NCI-H1436 (cell line): ENCODE measurements around the gene PLEKHF1.
"Not testable (repeated sequence)": the region's sequence is repeated elsewhere in the genome, so short reads cannot be mapped to it uniquely, and the experiment has no call there.

Experiments
- DNase-seq: peaks from one replicate; lab custom pipeline; 2025; lab: John Stamatoyannopoulos, UW

Gene PLEKHF1, protein sequence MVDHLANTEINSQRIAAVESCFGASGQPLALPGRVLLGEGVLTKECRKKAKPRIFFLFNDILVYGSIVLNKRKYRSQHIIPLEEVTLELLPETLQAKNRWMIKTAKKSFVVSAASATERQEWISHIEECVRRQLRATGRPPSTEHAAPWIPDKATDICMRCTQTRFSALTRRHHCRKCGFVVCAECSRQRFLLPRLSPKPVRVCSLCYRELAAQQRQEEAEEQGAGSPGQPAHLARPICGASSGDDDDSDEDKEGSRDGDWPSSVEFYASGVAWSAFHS

DNA sequence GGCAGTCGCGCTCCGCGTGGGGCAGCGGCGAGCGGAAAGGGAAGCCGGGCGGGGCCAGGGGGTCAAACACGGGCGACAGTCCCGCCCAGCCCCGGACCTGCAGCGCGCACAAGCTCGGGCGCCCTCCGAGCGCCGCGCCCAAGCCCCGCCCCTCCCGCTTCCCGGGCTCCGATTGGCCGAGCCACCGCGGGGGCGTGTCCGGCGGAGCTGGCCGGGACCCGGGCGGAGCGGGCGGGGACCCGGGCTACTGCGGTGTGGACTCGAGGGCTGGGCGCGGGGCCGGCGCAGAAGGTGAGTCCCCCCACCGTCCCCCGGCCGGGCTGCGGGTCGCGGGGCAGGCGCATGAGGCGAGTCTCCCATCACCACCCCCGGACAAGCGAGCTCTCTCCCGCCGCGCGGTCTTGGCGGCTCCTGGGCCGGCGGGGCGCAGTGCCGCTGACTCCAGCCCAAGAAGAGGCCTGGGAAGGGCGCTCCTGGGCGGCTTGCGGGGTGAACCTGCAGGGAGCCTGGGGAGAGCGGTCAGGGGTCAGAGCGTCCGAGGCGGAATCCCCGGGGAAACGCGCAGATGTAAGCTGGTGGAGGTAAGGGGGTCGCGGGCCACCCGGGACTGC lies at the start of gene PLEKHF1:
Gene PLEKHF1 (plus strand): TSS at position 247 of the 611 bp plus-strand sequence. CDS start 8,379 bp downstream, outside the sequence.
- peak; percentile 33 for DNase-seq

DNA sequence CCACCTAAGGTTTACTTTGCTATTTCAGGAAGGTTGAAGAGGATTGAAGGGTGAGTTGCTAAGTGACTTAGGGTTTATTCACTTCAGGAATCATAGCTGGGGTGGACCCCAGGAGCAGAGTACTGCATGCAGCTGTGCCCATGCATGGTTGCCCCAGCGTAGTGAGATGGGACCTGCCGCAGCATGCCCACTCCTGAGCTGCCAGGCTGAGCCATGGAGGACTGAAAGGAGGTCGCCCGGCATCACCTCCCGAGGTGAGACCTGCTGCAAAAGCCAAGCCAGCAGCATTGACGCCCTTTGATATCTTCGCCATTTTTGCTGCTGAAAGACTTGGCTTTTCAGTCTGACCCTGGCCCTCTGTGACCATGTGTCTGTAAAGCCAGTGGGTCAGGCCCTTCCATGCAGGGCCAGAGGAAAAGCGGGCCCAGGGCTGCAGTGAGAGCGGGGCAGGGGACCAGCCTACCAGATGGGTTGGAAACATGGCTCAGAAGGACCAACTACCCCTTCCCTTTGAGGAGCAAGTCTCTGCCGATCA lies 49.3 kb upstream of the PLEKHF1 start:
- DNase-seq: no peak

DNA sequence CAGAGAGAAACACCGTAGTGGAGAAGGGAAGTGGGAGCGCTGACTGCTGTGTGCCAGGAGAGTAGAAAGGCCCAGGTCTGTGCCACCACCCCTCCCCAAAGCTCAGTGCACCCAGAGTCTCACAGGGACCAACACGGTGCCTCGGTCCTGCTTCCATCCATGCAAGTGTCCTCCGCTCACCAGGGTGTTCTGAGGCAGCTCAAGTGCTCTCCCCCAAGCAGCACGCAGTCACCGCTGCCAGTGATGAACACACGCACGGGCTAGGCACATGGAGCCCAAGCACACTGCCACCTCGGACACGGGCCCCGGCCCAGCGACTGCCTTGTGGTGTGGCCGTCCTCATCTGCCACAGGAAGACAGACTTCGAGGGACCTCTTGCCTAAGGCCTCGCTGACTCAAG lies 48.7 kb upstream of the PLEKHF1 start:
- no peak for DNase-seq

DNA sequence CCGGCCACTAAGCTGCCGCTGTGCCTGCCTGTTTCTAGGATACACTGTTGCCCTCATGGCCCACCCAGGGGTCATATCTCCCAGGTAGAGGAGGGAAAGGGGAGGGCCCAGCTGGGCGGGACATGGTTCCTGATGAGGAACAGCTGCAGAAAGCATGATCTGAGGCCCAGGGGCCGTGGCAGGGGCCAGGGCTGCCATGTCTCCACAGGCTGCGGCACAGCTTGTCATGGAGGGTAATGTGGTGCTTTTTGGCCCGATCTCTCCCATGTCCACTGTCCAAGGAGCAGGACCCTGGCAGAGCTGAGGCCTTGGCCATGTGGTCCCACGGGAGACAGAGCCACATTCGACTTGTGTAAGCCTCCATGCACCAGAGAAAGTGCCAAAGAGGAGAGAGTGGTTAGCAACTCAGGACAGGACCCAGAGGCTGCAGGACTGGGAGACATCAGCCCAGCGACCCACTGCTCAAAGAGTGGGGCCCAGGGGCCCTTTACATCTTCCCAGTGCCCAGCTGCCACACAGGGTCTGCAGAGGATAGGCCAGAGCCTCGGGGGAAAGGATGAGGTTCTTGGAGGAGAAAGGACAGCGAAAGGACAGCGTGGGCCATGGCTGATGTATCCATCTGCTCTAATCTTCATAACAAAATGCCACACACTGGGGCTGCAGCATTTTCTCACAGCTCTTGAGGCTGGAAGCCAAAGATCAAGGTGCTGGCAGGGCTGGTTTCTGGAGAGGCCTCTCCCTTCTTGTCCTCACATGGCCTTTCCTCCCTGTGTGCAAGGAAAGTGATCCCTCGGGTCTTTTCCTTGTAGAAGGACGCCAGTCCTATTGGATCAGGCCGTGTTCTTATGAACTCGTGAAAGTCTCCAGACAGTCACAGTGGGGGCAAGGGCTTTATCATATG lies 47.6 kb upstream of the PLEKHF1 start:
- no peak for DNase-seq

DNA sequence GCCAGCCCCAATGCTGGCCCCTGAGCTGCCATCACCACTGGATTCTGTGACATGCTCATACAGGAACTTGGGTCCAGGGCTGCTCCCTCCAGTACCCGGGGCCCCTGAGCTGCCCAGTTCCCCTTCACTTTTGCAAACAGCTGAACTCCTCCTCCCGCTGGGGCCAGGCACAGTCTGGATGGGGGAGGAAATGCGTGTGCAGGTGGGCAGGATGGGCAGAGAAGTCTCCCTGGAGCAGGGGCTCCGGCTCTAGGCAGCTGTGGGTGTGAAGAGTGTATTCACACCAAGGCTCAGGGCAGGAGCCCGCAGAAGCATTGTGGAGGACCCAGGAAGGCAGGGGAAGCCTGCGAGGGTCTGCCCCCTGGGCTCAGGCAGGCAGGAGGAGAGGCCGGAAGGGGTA lies 46.8 kb upstream of the PLEKHF1 start:
- no peak for DNase-seq

DNA sequence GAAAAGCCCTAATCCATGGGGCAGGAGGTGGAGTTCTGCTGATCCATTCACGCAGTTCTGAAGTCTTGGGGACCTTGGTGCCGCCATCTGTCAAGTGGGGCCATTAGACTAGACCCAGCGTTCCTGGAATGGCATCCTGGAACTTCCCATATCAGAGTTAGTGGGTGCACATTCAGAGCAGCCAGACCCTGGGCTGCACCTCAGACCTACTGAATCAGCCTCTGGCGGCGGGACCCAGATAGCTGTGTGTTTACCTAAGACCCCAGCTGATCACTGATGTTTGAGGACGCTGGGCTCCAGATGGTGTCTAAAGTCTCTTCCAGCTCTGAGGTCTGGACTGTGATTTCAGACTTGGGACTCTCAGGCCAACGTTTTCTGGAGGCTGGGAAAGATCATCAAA lies 46.4 kb upstream of the PLEKHF1 start:
- DNase-seq: no peak

DNA sequence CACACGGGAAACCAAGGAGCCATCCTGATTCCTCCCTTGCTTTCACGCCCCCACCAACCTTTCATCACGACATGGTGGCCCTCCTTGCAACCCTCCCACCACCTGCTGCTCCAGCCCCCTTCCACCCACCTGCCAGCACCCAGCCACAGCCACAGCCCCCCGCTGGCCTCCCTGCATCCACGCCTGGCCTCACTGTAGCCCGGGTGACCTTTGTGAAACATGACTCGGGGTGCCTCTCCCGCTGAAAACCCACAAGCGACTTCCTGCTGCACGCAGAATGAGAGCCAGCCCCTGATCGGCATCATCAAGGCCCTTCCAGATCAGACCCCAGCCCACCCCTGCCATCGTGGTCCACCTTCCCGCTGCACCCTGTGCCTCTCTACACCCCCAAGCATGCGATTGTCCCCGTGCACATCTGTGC lies 44.3 kb upstream of the PLEKHF1 start:
- no peak for DNase-seq

DNA sequence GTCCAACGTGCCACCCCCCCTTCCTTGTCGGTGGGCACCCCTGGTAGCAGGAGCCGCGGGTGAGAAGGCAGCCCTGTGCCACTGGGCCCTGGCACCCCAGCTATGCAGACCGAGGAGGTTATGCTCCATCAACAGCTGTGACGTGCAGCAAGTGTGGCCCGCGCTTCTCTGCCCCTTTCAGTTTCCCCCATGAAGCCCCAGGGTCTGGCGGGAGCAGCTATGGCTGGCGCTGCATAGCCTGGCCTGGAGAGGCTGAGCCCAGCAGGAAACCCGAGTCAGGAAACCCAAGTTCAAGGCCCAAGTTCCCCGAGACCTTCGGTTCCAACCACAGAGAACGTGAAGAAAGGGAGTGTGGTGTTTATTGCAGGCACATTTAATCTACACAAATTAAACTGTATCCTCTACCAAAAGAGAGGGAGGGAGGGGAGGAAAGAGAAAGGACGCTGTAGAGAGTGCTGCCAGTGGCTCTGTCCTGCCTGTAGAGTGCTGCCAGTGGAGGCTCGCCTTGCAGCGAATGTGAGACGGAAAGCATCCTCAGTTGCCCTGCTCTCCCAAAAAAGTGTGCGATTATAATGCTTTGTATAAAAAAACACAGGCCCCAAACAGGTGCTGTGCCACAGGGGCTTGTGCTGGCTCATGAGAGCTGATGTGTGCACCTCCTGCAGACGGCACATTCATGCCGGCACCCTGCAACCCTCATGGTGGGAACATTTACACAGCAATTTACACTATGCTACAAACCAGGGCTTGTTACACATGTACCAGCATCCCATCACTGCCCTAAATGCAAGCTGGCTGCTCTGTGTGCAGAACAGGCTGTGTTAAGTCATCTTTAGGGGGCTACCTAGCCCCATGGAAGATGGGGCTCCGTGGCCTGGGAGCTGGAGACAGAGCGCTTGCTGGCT lies 42.8 kb upstream of the PLEKHF1 start:
- no peak for DNase-seq

DNA sequence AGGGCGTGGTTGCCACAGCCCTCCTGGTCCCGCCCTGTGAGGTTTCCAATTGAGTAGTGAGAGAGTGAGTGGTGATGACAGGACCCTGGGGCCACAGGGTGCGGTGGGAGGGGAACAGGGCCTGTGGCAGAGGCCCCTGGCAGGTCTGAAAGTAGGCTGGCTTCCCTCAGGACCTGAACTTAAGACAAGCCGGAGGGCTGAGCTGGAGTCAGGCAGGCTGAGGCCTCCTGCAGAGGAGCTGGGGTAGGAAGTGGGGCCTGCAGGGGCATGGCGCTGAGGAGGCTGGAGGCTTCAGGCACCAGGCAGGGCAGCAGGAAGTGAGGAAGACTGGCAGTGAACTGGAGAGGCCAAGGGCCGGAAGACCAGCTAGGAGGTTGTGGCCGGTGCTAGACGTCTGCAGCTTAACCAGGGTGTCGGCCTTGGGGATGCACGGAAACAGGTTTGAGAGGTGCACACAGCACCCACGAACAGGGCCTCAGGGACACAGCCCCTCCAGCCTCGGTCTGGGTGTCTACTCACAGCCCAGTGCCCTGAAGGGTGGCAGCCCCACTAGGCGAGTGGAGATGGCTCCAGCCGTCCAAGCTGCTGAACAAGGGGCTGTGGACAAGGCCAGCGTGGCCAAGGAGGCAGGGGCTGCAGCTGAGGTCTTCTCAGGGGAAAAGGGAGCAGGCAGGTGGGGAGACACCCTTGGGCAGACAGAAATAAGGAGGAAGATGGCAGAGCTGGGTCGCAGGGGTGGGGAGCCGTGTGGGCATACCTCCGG lies 41.4 kb upstream of the PLEKHF1 start:
- no peak for DNase-seq

DNA sequence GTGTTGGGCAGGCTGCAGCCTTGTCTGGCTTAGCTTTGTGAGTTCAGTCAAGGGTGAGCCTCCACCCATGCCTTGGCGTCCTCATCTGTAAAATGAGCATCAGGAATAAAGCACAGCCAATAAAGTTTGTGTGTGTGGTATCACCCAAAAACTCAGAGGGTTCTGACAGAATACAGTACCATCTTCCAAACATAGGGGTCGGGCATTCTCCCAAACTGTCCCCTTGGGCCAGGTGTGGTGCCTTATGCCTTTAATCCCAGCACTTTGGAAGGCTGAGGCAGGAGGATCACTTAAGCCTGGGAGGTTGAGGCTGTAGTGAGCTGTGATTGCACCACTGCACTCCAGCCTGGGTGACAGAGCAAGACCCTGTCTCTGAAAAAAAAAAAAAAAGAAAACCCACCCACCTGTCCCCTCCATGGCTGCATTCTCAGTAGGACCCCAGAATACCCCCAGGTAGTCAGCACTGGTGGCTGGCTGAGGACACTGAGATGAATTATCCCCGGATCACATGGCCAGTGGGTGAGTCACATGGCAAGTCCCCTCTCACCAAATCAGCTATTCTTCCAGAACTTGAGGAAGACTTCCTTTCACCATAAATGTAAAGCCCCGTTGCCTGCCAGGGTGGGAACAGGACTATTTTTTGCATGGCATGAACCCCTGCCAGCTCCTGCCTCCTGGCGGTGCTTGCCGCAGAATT lies 40.6 kb upstream of the PLEKHF1 start:
- DNase-seq: no peak

DNA sequence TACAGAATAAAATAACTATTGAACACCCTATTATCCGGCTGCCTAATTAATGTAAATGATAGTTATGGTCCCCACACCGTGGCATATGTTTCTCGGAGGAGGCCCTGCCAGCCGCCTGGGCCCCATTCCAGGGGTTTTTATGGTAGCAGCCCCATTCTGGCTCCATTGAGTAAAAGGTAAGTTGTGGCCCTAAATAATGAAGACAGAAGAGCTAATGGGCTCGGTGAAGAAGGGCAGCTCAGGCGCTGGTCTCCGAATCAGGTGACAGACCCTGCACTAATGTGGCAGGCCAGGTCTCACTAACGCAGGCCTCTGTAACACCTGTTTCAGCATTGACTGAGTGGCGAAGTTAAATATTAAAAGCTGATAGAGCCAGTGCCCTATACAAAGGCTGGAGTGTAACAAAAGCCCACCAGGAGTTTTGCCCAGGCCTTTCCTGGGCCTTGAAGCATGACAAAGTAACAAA lies 40.0 kb upstream of the PLEKHF1 start:
- no peak for DNase-seq

DNA sequence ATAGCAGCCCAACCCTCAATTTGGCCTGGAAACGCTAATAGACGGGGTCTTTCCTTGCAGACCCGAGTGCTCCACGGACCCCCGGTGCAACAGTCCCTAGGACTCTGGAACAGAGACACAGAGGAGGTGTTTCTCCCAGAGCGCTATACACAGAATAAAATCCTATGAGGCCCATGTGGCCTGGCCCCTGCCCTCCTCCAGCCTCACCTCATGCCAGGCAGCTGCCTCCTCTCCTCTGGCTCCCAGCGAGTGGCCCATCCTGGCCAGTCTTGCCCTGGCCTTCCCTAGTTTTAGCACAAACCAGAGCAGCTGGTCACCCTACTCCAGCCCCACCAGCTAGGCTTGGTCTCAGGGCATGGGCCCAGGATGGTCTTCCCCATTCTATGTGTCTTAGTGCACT lies 38.9 kb upstream of the PLEKHF1 start:
- no peak for DNase-seq

DNA sequence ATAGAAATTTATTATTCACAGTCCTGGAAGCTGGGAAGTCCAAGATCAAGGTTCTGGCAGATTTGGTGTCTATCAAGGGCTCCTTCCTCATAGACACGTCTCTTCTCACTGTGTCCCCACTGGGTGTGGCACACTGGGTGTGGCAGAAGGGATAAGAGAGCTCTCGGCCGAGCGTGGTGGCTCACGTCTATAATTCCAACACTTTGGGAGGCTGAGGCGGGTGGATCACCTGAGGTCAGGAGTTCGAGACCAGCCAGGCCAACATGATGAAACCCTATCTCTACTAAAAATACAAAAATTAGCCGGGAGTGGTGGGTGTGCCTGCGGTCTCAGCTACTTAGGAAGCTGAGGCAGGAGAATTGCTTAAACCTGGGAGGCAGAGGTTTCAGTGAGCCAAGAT lies 38.4 kb upstream of the PLEKHF1 start:
- DNase-seq: not testable (repeated sequence)

DNA sequence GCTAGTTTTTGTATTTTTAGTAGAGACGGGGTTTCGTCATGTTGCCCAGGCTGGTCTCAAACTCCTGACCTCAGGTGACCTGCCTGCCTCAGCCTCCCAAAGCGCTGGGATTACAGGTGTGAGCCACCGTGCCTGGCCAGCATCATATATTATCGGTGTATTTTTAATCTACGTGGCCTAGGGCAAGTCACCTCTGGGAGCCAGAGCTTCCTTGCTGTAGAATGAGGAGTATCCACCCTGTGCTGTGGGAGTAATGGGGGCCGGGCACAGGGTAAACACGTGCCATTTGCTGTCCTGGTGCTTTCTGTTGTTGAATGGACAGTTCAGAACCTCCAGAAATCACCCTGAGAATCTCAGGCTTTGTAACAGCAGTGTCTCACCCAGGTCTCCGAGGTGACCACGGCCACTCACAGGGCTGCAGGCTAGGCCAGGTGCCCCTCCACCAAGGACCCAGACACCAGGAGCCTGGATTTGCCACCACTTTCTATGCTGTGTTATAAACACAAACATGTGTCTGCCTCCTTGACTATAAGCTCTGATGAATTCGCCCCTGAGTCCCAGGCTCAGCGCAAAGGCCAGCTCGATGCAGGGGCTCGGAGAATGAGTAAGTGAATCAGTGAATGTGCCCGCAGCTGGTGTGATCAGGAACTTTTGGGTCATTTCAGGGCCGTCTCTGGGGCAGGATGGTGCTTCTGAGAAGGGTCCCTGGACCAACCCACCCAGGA lies 36.4 kb upstream of the PLEKHF1 start:
- DNase-seq: no peak

DNA sequence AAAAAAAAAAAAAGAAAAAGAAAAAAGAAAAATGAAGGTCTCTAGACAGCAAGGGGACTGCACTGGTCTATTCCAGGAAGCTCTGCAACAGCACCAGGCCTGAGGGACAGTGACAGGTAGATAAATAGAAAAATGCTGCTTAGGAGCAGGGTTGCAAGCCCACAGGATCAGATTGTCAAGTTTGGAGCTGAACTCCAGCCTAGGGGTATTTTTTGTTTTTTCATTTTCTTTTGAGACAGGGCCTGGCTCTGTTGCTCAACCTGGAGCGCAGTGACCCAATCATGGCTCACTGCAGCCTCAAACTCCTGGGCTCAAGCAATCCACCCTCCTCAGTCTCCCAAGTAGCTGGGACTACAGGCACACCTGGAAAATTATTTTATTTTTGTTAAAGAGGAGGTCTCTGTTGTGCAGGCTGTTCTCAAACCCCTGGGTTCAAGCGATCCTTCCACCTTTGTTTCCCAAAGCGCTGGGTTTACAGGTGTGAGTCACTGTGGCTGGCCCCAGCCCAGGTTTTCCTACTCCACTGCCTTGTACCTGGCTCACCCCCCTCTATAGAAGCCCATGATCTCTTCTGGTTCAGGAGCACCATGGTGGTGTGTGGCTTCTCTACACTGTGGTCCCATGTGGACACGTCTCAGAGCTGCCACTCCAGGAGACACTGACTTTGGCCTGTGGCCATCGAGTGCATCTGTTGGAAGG lies 35.3 kb upstream of the PLEKHF1 start:
- no peak for DNase-seq

DNA sequence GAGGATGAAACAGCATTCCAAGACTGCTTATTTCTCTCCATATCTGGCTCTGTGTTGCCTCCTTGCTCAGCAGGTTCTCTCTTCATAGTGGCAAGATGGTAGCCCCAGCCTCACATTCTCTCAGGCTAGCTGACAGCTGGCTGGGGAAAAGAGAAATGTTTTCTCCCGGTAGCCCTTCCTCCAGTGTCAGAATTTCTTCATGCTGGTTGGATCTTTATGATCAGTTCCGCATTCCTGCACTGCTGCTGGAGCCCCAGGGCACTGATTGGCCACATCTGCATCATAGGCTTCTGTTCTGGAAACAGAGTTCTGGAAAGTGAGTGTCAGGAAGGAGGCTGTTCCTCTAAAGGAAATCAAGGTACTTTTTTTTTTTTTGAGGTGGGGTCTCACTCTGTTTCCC lies 34.6 kb upstream of the PLEKHF1 start:
- no peak for DNase-seq

DNA sequence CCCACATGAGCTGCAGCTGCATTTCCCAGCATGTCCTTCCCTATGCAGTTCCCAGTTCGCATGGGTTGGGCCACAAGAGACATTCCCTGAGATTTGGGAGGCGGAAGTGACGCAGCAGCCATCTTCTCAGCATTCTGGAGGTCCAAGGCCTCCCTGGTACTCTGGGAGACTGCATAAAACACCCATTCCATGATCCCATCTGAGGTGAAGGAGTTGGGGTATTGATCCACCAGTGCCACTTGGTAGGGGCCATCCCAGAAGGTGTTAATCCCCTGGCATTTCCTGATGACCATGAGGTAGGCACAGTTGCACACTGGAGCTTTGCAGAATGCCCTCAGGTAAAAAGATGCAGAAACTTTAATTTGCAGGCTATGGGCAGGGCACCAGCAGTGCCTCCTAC lies 33.8 kb upstream of the PLEKHF1 start:
- no peak for DNase-seq

DNA sequence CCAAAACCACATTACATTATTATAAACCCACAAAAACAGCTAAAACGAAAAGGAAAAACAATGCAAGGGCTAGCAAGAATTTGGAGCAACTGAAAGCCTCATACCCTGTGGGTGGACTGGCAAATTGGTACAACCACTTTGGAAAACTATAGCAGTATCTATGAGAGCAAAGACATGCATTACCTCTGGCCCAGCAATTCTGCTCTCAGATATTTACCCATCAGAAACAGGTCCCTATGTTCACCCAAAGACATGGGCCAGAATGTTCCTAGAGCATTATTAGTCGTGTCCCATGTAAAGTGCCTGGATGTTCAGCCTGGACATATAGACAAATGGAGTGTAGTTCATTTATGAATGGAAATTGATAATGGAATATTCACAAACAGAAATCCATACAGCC lies 31.3 kb upstream of the PLEKHF1 start:
- DNase-seq: no peak
